SK-N-SH (cell line): ENCODE results near the gene NUMB. TPM values are rescaled to one million over a fixed set of nuclear protein-coding genes. Genes with fewer than 3 reads are reported as not detected.

ENCODE experiments used
- CTCF ChIA-PET: fragments of 300-600, 350-600 bp; formaldehyde crosslinking; extraction: SDS; loops from one replicate; lab custom pipeline; 2021; lab: Yijun Ruan, JAX
- POLR2A ChIA-PET: fragments of 350-600 bp; sonication (Branson Sonifier 250); formaldehyde crosslinking; extraction: SDS; loops from one replicate; lab custom pipeline; 2020; ENCODE audit warnings: antibody characterized with exemption, inconsistent platforms; lab: Yijun Ruan, JAX
- DNase-seq: peaks from one replicate; pipeline ENCODE4 v3.0.0; 2012
- H2AFZ ChIP-seq: fragments of 200-600 bp; sonication (generic); 2 replicates; pipeline ENCODE4 v1.8.1; 2016; ENCODE audit warnings: antibody characterized with exemption, mild to moderate bottlenecking, low read depth
- H3F3A ChIP-seq: fragments of 200-600 bp; sonication (generic); replicated peaks from 2 replicates; pipeline ENCODE3; 2016; ENCODE audit warnings: antibody characterized with exemption, mild to moderate bottlenecking; ENCODE audit not compliant: insufficient read depth
- H3K27ac ChIP-seq, 2 experiments: fragments of 200-500 bp in 1 of 2; fragments of 200-600 bp in 1 of 2; sonication (Bioruptor generic) in 1 of 2; sonication (generic), shearing (Covaris generic) in 1 of 2; 2 replicates each; pipeline versions ENCODE4 v1.5.1 to v1.6.1; 2014 to 2016; ENCODE audit warnings: low read depth in 2 of 2, inconsistent platforms in 1 of 2, low read length in 1 of 2, mild to moderate bottlenecking in 1 of 2, mixed read lengths in 1 of 2
- H3K27me3 ChIP-seq: fragments of 200-600 bp; sonication (generic), shearing (Covaris generic); 2 replicates; pipeline ENCODE4 v1.6.1; 2016; ENCODE audit warnings: mixed run types; ENCODE audit not compliant: insufficient read depth
- H3K36me3 ChIP-seq, 2 experiments: fragments of 200-500 bp in 1 of 2; fragments of 200-600 bp in 1 of 2; sonication (Bioruptor generic) in 1 of 2; sonication (generic) in 1 of 2; replicated peaks in 1 of 2; 2 replicates each; pipeline versions ENCODE3 to v1.5.1; 2014 to 2016; ENCODE audit warnings: low read length in 1 of 2, mild to moderate bottlenecking in 1 of 2; ENCODE audit not compliant: insufficient read depth in 2 of 2, control insufficient read depth in 1 of 2
- H3K4me1 ChIP-seq, 2 experiments: fragments of 200-500 bp in 1 of 2; fragments of 200-600 bp in 1 of 2; sonication (Bioruptor generic) in 1 of 2; sonication (generic), shearing (Covaris generic) in 1 of 2; 2 replicates each; pipeline versions ENCODE4 v1.5.1 to v1.6.1; 2014 to 2016; ENCODE audit warnings: low read depth in 1 of 2, low read length in 1 of 2, mixed run types in 1 of 2; ENCODE audit not compliant: insufficient read depth in 2 of 2, control insufficient read depth in 1 of 2
- H3K4me2 ChIP-seq: fragments of 200-600 bp; sonication (generic), shearing (Covaris generic); 2 replicates; pipeline ENCODE4 v1.6.1; 2017; ENCODE audit warnings: mixed run types
- H3K4me3 ChIP-seq, 2 experiments: fragments of 200-500 bp in 1 of 2; fragments of 200-600 bp in 1 of 2; sonication (Bioruptor generic) in 1 of 2; sonication (generic), shearing (Covaris generic) in 1 of 2; 2 replicates each; pipeline versions ENCODE4 v1.5.1 to v1.8.1; 2014 to 2016; ENCODE audit warnings: low read depth in 2 of 2, inconsistent platforms in 1 of 2, low read length in 1 of 2, mild to moderate bottlenecking in 1 of 2, mixed read lengths in 1 of 2, moderate library complexity in 1 of 2
- H3K79me2 ChIP-seq: fragments of 200-600 bp; sonication (generic); 2 replicates; pipeline ENCODE4 v1.8.1; 2017; ENCODE audit warnings: mild to moderate bottlenecking; ENCODE audit not compliant: insufficient read depth
- H3K9ac ChIP-seq: fragments of 200-600 bp; sonication (generic); 2 replicates; pipeline ENCODE4 v1.6.1; 2017; ENCODE audit warnings: mixed run types
- H3K9me2 ChIP-seq: fragments of 200-600 bp; sonication (generic); 2 replicates; pipeline ENCODE4 v1.6.1; 2017; ENCODE audit warnings: mixed run types
- H3K9me3 ChIP-seq: fragments of 200-600 bp; sonication (generic); 2 replicates; pipeline ENCODE4 v1.6.1; 2017; ENCODE audit warnings: mixed run types, mild to moderate bottlenecking, moderate library complexity
- H4K20me1 ChIP-seq: fragments of 200-600 bp; sonication (generic); 2 replicates; pipeline ENCODE4 v1.6.1; 2017; ENCODE audit warnings: mild to moderate bottlenecking, mixed run types; ENCODE audit not compliant: insufficient read depth
- CHD2 ChIP-seq: fragments of 150-350 bp; IDR thresholded peaks from 2 replicates; pipeline ENCODE4 v1.6.1; 2018; ENCODE audit warnings: low read length; ENCODE audit not compliant: partially characterized antibody
- ELF1 ChIP-seq: IDR thresholded peaks from 2 replicates; pipeline ENCODE4 v1.4.0; 2012
- EP300 ChIP-seq, 2 experiments: IDR thresholded peaks; 2 replicates each; pipeline versions ENCODE4 v1.4.0 to v1.6.1; 2012; ENCODE audit warnings: borderline replicate concordance in 1 of 2, low read depth in 1 of 2, low read length in 1 of 2
- FOXJ3 ChIP-seq: sonication (generic); formaldehyde crosslinking; IDR thresholded peaks from 2 replicates; pipeline ENCODE4 v1.5.1; 2020; ENCODE audit warnings: mild to moderate bottlenecking, missing genetic modification reagents
- FOXM1 ChIP-seq: IDR thresholded peaks from 2 replicates; pipeline ENCODE4 v1.4.0; 2012; ENCODE audit warnings: low read depth, mild to moderate bottlenecking
- GABPA ChIP-seq: IDR thresholded peaks from 2 replicates; pipeline ENCODE4 v1.4.0; 2012; ENCODE audit warnings: low read depth, mild to moderate bottlenecking
- GATA2 ChIP-seq: sonication (generic); formaldehyde crosslinking; IDR thresholded peaks from 2 replicates; pipeline ENCODE4 v1.5.0; 2020; ENCODE audit warnings: mild to moderate bottlenecking, missing genetic modification reagents
- JUND ChIP-seq: IDR thresholded peaks from 2 replicates; pipeline ENCODE4 v1.4.0; 2012
- MEF2A ChIP-seq: IDR thresholded peaks from 2 replicates; pipeline ENCODE4 v1.4.0; 2012; ENCODE audit warnings: low read depth, borderline replicate concordance
- MXI1 ChIP-seq: IDR thresholded peaks from 2 replicates; pipeline ENCODE4 v1.6.1; 2012; ENCODE audit warnings: mild to moderate bottlenecking, low read depth, low read length, improper control_type of control experiment
- NFIC ChIP-seq: IDR thresholded peaks from 2 replicates; pipeline ENCODE4 v1.4.0; 2012; ENCODE audit warnings: borderline replicate concordance
- RAD21 ChIP-seq: IDR thresholded peaks from 2 replicates; pipeline ENCODE4 v1.6.1; 2012; ENCODE audit warnings: mild to moderate bottlenecking, low read length
- RCOR1 ChIP-seq: fragments of 150-350 bp; IDR thresholded peaks from 2 replicates; pipeline ENCODE4 v1.6.1; 2017; ENCODE audit warnings: antibody characterized with exemption, low read length
- RXRA ChIP-seq: IDR thresholded peaks from 2 replicates; pipeline ENCODE4 v1.4.0; 2012; ENCODE audit warnings: low read depth, mild to moderate bottlenecking, borderline replicate concordance
- TEAD4 ChIP-seq: IDR thresholded peaks from 2 replicates; pipeline ENCODE4 v1.4.0; 2012; ENCODE audit warnings: mild to moderate bottlenecking, borderline replicate concordance; ENCODE audit not compliant: insufficient read depth
- YY1 ChIP-seq: IDR thresholded peaks from 2 replicates; pipeline ENCODE4 v1.4.0; 2012; ENCODE audit warnings: low read depth, mild to moderate bottlenecking
- WGBS: methylation state at CpG from one replicate; pipeline ENCODE4 v1.1.6; 2017; ENCODE audit warnings: low lambda C conversion rate; 5-methylcytosine and 5-hydroxymethylcytosine counted together
- polyA plus RNA-seq, 3 experiments: library from polyadenylated mRNA; depleted of rRNA; stranded (reverse); fragments of >200 nt; gene quantifications; 2 replicates each; pipeline ENCODE4 v1.2.3, GENCODE V29; 2012
- TF ChIP-seq, protein P1 (sequence below): IDR thresholded peaks from 2 replicates; pipeline ENCODE4 v1.4.0; 2012; ENCODE audit warnings: low read depth, borderline replicate concordance
- TF ChIP-seq, protein P2 (sequence below): IDR thresholded peaks from 2 replicates; pipeline ENCODE4 v1.6.1; 2012; ENCODE audit warnings: mild to moderate bottlenecking, low read depth, low read length, moderate library complexity
- TF ChIP-seq, protein P3 (sequence below): fragments of 150-350 bp; IDR thresholded peaks from 2 replicates; pipeline ENCODE4 v1.6.1; 2017; ENCODE audit warnings: antibody characterized with exemption, low read length, low read depth, borderline replicate concordance

The NUMB gene
- polyA plus RNA-seq, 1 of the 3 experiments (the other 2 are of a cell fraction): 58.4 TPM

DNA sequence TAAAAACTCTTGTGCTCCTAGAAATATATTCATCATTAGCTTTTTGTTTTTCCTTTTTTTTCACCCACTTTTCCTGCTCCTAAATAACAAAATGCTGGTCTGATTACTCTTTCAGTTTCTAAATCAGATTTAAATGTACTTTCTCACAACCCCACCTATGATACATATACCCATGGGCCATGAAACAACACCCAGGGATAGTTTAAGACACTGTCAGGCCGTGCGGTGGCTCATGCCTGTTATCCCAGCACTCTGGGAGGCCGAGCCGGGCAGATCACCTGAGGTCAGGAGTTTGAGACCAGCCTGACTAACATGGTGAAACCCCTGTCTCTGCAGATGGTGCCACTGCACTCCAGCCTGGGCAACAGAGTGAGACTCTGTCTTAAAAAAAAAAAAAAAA, 1.6 kb upstream of the NUMB start:
- peak overlapping the region; percentile 34; the same call in 1 of the 2 replicates for H2AFZ ChIP-seq
- CTCF ChIA-PET: interaction anchor here (2.1 kb wide), 1 partner anchor 165 kb away, joined by 14 read pairs; no protein-coding TSS in a partner anchor
- H3K4me1 ChIP-seq: peaks cover 38 to 66% of the 10 kb centered on the region in 2 experiments
- WGBS: 75% methylated on average over 4 of the region's 4 CpGs
- no peak overlapping the region for H3K4me3 ChIP-seq
- H3K9ac ChIP-seq: no peak overlapping the region
- H3K4me2 ChIP-seq: peak overlapping the region; percentile 64
- H3K9me2 ChIP-seq: no peaks in the 10 kb centered on the region
- peaks cover 16% of the 10 kb centered on the region for H4K20me1 ChIP-seq
- no peaks in the 10 kb centered on the region for H3K9me3 ChIP-seq
- H3F3A ChIP-seq: peaks cover 37% of the 10 kb centered on the region
- H3K27me3 ChIP-seq: no peaks in the 10 kb centered on the region
- H3K27ac ChIP-seq: peak overlapping the region; percentile 78 to 99
- H3K79me2 ChIP-seq: peaks cover 34% of the 10 kb centered on the region
- POLR2A ChIA-PET: no interaction called here
- TF ChIP-seq, protein P1, sequence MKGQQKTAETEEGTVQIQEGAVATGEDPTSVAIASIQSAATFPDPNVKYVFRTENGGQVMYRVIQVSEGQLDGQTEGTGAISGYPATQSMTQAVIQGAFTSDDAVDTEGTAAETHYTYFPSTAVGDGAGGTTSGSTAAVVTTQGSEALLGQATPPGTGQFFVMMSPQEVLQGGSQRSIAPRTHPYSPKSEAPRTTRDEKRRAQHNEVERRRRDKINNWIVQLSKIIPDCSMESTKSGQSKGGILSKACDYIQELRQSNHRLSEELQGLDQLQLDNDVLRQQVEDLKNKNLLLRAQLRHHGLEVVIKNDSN: no peak
- no peak for TF ChIP-seq FOXJ3
- TF ChIP-seq YY1: no peak
- no peak for TF ChIP-seq MXI1
- no peak for TF ChIP-seq NFIC
- TF ChIP-seq EP300 (IDR thresholded peaks at IDR 0.05; ENCODE audit: borderline replicate concordance in 1 of 2, low read depth in 1 of 2, low read length in 1 of 2): no peak
- TF ChIP-seq CHD2: no peak
- TF ChIP-seq, protein P2, sequence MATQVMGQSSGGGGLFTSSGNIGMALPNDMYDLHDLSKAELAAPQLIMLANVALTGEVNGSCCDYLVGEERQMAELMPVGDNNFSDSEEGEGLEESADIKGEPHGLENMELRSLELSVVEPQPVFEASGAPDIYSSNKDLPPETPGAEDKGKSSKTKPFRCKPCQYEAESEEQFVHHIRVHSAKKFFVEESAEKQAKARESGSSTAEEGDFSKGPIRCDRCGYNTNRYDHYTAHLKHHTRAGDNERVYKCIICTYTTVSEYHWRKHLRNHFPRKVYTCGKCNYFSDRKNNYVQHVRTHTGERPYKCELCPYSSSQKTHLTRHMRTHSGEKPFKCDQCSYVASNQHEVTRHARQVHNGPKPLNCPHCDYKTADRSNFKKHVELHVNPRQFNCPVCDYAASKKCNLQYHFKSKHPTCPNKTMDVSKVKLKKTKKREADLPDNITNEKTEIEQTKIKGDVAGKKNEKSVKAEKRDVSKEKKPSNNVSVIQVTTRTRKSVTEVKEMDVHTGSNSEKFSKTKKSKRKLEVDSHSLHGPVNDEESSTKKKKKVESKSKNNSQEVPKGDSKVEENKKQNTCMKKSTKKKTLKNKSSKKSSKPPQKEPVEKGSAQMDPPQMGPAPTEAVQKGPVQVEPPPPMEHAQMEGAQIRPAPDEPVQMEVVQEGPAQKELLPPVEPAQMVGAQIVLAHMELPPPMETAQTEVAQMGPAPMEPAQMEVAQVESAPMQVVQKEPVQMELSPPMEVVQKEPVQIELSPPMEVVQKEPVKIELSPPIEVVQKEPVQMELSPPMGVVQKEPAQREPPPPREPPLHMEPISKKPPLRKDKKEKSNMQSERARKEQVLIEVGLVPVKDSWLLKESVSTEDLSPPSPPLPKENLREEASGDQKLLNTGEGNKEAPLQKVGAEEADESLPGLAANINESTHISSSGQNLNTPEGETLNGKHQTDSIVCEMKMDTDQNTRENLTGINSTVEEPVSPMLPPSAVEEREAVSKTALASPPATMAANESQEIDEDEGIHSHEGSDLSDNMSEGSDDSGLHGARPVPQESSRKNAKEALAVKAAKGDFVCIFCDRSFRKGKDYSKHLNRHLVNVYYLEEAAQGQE: no peak
- TF ChIP-seq GATA2 (CRISPR knock-in tag): no peak
- no peak for TF ChIP-seq RCOR1
- no peak for DNase-seq
- H3K36me3 ChIP-seq: no peaks in the 10 kb centered on the region

DNA sequence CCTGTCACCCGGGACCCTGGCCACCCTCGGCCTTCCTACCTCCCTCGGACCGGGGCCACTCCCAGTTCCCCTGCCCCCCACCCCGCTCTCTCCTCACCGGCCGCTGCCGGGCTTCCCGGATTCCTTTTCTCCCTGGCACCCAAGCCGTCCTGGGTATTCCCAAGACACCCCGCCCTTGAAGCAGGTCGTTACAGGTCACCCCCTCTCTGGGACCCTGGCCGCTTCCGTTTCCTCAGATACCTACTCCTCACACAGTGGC, 493 bp downstream of the NUMB start:
- H3K9ac ChIP-seq: peak overlapping the region; percentile 72
- H3K4me1 ChIP-seq: peaks cover 33 to 68% of the 10 kb centered on the region in 2 experiments
- H3F3A ChIP-seq: peaks cover 42% of the 10 kb centered on the region
- H3K27me3 ChIP-seq: no peaks in the 10 kb centered on the region
- ChIA-PET POLR2A (interaction anchor here (1.3 to 2.2 kb wide), 2 partner anchors 14 kb away, joined by 5 to 8 read pairs; no protein-coding TSS in a partner anchor), CTCF (interaction anchor here (1.0 to 2.1 kb wide), 4 partner anchors 14 to 163 kb away, joined by 3 to 14 read pairs (median 4); partner anchors contain the start of gene RIOX1)
- DNase-seq: peak; percentile 47
- peaks cover 23% of the 10 kb centered on the region for H4K20me1 ChIP-seq
- peak overlapping the region; percentile 82 to 97 for H3K4me3 ChIP-seq
- 0% methylated on average over 14 of the region's 14 CpGs for WGBS
- H3K4me2 ChIP-seq: peak overlapping the region; percentile 82
- peak overlapping the region; percentile 76 to 83 for H3K27ac ChIP-seq
- peaks cover 55% of the 10 kb centered on the region for H3K79me2 ChIP-seq
- no peaks in the 10 kb centered on the region for H3K36me3 ChIP-seq
- no peaks in the 10 kb centered on the region for H3K9me3 ChIP-seq
- H2AFZ ChIP-seq: peak overlapping the region; percentile 80
- H3K9me2 ChIP-seq: no peaks in the 10 kb centered on the region
- TF ChIP-seq JUND (no peak), RAD21 (no peak), FOXM1 (no peak), MXI1 (no peak), RCOR1 (no peak), GABPA (no peak), TEAD4 (no peak), RXRA (0 out of 2 replicates have a peak, but pooled peaks have one; percentile 10), FOXJ3 (no peak), ELF1 (0 out of 2 replicates have a peak, but pooled peaks have one; percentile 14), MEF2A (no peak)
- TF ChIP-seq, protein P3, sequence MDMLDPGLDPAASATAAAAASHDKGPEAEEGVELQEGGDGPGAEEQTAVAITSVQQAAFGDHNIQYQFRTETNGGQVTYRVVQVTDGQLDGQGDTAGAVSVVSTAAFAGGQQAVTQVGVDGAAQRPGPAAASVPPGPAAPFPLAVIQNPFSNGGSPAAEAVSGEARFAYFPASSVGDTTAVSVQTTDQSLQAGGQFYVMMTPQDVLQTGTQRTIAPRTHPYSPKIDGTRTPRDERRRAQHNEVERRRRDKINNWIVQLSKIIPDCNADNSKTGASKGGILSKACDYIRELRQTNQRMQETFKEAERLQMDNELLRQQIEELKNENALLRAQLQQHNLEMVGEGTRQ: no peak
- TF ChIP-seq, protein P1: no peak
